Activated CD4-positive, alpha-beta T cell treated with anti-CD3 and anti-CD28 coated beads, Interleukin-2, Interleukin-4, amounts not matched to agents 100 ng/mL and 50 ng/mL, durations not matched to agents 16 hours and 8 hours (primary cell): ENCODE results near the gene ELMO1.
"Not testable (repeated sequence)": the region's sequence is repeated elsewhere in the genome, so short reads cannot be mapped to it uniquely, and the experiment has no call there.

ENCODE experiments used
- DNase-seq: peaks from one replicate; pipeline ENCODE4 v3.0.0-alpha.2; 2020; ENCODE audit warnings: low spot score

ELMO1 gene

DNA sequence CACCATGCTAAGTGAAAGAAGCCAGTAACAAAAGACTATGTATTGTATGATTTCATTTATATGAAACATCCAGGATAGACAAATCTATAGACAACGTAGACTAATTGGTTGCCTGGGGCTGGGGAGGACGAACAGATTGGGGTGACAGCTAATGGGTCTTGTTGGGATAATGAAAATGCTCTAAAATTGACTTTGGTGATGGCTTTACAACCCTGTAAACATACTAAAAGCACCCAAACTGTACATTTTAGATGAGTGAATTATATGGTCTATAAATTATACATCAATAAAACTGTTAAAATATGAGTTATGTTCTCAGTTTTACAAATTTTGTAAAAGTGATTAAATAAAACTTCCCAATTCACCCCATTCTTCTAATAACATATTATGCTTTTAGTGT is 261.5 kb downstream of the ELMO1 start:
- DNase-seq = no peak

- no peak for DNase-seq
Observed at GRCh38 chr7:37186753-37187152, 261.9 kb downstream of the ELMO1 start.

DNA sequence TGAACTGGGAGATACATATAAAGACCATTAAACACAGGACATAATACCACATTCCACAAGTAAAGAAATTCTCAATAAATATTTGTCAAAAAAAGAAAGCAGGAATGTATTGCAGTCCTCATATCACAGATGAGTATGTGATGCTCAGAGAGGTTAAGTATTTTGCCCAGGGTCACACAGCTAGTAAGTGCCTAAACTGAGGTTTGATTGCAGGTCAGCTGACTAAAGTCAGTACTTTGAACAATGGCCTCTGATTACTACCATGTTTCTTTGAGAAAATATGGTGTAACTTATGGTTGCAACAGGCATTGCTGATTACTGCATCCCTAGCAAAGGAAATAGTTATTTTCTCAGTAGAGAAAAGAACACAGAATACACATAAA is 267.1 kb downstream of the ELMO1 start:
- no peak for DNase-seq

GRCh38 chr7:37180828-37181549 is 267.7 kb downstream of the ELMO1 start:
- DNase-seq = no peak

GRCh38 chr7:37176079-37176478 is 272.6 kb downstream of the ELMO1 start:
- no peak for DNase-seq

GRCh38 chr7:37174460-37174859 is 274.2 kb downstream of the ELMO1 start:
- DNase-seq = no peak

- peak; percentile 10 for DNase-seq
Observed at GRCh38 chr7:37173670-37174069, 275.0 kb downstream of the ELMO1 start.

- DNase-seq = no peak
Observed at GRCh38 chr7:37162106-37162505, 286.6 kb downstream of the ELMO1 start.

GRCh38 chr7:37160656-37161055 is 288.0 kb downstream of the ELMO1 start:
- no peak for DNase-seq

DNA sequence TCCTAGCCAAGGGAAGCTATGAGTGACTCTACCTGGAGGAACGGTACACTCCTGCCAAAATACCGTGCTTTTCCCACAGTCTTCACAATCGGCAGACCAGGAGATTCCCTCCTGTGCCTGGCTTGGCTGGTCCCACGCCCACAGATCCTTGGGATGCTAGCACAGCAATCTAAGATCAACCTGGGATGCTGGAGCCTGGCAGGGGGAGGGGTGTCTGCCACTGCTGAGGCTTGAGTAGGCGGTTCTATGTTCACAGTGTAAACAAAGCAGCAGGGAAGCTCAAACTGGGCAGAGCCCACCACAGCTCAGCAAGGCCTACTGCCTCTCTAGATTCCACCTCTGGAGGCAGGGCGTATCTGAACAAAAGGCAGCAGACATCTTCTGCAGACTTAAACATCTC is 295.3 kb downstream of the ELMO1 start:
- no peak for DNase-seq

- DNase-seq = no peak
Observed at GRCh38 chr7:37151741-37152413, 296.8 kb downstream of the ELMO1 start.

- DNase-seq = no peak
Observed at GRCh38 chr7:37150856-37151255, 297.8 kb downstream of the ELMO1 start.

GRCh38 chr7:37150180-37150579 is 298.5 kb downstream of the ELMO1 start:
- no peak for DNase-seq

DNA sequence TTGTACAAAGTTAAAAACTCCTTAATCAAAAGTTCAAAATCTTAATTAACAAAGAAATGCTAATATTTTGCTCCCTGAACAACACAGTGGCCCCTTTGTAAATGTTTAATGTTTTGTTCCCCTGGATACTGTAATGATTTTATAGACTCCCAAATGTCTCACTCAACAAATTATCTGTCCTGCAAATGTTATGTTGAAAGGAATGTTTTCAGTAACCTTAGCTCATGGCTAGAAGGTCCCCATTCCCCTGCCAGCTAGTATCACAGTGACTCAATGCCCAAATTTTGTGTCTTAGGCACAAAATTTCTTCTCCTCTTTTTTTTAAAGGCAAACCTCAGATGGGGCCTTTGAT is 298.9 kb downstream of the ELMO1 start:
- no peak for DNase-seq

DNA sequence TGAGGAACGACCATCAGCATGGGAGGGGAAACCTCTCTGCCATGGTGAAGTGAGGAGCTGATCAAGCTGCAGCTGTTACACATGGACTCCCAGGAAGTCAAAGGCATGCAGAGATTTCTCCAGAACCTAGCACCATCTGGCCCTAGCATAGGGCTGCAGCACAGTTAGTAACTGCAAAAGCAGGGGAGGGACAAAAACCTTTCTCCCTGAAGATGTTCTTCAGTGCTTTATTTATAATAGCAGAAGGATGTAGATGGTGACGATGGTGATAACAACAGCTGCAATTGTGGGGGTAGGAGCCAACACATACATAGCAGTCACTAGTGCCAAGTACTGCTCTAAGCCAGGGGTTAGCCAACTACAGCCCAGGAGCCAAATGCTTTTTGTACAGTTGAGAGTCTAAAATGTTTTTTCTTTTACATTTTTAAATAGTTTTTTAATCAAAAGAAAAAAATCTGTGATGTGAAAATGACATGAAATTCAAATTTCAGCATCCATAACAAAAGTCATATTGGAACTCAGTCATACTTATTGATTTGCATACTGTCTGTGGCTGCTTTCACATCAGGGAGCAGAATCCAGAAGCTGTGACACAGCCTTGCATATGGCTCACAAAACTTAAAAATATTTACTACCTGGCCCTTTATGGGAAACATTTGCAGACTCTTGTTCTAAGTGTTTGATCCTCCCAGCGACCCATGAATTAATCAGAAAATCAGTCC is 299.5 kb downstream of the ELMO1 start:
- no peak for DNase-seq

GRCh38 chr7:37145682-37146081 is 303.0 kb downstream of the ELMO1 start:
- DNase-seq = no peak

DNA sequence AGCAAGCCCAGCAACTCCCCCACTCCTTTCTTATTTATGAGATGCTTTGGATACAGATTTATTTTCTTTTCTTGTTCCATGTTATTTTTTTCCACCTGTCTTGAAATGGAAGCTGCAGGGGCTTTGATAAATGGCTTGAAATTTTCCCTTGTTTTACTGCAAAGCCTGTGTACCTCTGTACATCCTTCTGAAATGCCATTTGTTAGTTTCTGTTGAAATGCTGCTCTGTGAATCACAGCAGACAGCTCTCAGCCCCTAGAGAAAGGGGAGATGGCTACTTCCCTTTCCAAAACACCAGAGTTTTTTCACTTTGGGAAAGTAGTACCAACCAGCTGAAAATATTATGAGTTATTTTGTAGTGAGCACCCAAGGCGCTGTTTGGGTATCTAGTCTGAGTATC is 304.2 kb downstream of the ELMO1 start:
- no peak for DNase-seq

DNA sequence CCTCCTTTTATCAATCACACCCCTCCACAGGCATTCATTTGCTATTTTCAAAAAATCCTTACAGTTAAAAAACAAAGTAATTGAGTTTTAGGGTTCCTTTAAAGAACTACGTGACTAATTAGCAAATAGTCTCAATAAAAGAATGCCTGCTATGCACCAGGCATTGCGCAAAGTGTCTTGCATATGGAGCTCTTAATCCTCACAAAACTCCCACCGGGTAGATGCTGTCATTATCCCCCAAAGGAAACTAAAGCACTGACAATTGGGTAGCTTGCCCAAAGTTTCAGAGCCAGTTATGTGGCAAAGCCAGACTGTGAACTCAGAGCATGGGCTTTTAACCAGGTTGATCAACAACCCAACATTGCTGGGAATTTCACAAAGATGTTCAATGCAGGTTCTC is 305.7 kb downstream of the ELMO1 start:
- no peak for DNase-seq

DNA sequence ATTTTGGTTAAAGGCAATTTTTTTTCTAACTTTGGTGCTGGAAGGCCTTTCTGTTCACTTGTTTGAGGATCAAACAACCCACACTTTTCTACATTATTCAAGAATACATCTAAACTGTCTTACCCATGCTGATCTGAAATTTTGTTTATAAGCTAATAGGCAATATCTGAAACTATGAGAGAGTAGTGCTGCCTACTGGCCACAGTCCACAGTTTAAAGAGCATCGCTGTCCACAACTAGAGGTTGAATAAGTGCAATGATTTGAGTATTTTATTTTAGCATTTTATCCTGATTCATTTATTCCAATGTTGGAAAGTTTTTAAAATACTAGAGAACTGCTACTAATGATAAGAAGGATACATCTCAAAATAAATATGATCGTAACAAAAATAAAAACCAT is 306.9 kb downstream of the ELMO1 start:
- DNase-seq = no peak

DNA sequence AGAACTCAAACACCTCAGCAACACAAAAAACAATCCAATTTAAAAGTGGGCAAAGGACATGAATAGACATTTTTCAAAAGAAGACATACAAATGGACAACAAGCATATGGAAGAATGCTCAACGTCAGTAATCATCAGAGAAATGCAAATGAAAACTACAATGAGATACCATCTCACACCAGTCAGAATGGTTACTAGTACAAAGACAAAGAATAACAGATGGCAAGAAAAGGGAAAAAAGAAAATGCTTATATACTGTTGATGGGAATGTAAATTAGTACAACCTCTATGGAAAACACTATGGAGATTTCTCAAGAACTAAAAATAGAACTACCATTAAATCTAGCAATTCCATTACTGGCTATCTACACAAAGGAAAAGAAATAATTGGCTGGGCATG is 314.8 kb downstream of the ELMO1 start:
- not testable (repeated sequence) for DNase-seq

DNA sequence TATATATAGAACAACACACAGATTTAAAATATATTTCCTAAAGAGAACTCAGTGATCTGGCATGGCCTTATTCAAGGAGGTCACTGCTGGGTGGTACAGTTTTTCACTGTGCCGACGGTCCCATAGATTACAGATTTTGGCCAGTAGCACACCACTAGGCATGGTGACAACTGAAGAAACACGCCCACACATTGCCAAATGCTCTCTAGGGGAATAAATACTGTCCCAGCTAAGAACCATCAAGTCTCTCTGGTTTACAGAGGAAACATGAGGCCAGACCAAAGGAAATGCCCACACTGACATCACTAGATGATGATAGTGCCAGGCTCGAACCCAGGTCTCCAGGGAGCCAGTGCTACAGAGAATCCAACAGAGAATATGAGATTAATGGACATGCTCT is 316.8 kb downstream of the ELMO1 start:
- DNase-seq = no peak

DNA sequence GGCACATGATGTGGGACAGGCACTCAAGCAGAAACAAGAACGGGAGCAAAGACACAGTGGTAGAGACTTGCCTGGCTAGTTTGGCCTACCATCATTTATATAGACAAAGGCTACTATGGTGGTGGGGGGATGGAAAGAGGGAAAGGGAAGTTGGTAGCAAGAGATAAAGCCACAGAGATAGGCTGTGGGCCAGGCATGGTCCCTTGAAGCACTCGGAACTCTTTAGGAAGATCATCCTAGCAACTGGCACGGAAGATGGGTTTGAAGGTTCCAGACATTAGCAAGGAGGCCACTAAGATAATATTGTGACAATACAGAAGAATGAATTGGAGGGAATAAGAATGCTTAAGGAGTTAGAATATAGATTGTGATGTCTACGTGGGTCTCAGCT is 319.6 kb downstream of the ELMO1 start:
- no peak for DNase-seq

DNA sequence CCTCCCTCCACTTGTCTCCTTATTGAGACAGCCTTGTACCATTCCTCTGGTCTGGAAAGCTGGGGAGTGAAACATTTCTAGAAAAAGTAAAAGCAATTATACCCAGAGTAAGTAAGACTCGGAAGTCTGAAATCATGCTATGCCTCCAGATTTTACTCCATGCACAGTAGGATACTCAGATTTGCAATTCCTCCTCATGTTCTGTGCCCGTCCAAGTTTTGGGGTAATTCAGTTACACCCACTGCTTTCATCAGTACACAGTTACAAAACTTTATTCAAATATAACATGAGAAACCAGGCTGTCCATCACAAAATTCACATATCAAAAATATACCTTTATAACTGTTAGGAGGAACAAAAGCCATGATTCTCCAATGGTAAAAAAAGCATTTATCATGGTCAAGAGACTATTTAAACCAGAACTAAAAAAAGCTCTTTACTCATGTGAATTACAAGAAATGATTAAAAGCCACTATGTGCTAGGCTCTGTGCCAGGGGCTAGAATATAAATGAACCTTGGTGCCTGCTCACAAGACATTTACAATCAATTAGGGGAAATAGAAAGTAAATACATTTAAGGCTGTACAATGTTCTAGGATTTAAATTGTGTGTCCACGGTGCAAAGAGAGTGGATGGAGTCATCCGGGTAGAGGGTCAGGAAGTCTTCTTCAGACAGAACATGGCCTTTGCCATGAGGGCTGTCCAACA is 320.2 kb downstream of the ELMO1 start:
- no peak for DNase-seq
